ENCODE results near the gene TMEM221. TPM values are rescaled to one million over a fixed set of nuclear protein-coding genes. Genes with fewer than 3 reads are reported as not detected.
"Not testable (repeated sequence)": the region's sequence is repeated elsewhere in the genome, so short reads cannot be mapped to it uniquely, and the experiment has no call there.

TMEM221 gene
- polyA plus RNA-seq, 1 donor from 2014 or later: not detected

DNA sequence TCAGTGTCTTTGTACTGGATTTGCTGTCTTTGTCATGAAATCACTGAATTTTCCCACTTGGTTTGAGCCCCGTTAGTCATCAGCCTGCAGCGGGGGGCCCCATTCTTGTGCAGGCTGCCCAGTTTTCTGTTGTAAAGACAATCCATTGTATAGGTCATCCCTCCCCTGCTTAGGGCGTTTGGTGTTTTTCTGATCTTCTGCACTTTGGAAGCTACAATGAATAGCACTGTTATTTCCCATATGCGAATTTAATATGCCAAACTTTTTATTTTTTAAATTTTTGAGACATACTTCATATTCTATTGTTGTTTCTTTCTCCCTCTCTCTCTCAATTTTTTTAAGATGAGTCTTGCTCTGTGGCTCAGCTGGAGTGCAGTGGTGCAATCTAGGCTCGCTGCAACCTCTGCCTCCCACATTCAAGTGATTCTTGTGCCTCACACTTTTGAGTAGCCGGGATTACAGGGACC lies 30.9 kb upstream of the TMEM221 start:
- Histone ChIP-seq H3K9me3 (ENCODE audit: low read length) (no peaks in the 10 kb centered on the region), H3K4me2 (ENCODE audit: low read length) (no peak overlapping the region), H3K36me3 (ENCODE audit: insufficient read depth, low read length) (no peaks in the 10 kb centered on the region), H3F3A (ENCODE audit: insufficient read depth, low read length, poor library complexity, severe bottlenecking) (no peaks in the 10 kb centered on the region), H4K20me1 (ENCODE audit: insufficient read depth) (no peaks in the 10 kb centered on the region), H3K4me3 (ENCODE audit: low read length) (no peak overlapping the region), H3K27me3 (ENCODE audit: insufficient read depth, low read depth, low read length) (no peaks in the 10 kb centered on the region), H2AFZ (ENCODE audit: low read depth, low read length) (no peak overlapping the region), H3K9me2 (ENCODE audit: insufficient read depth, low read length) (no peaks in the 10 kb centered on the region), H3K79me2 (replicated peaks; ENCODE audit: insufficient read depth, low read length) (no peaks in the 10 kb centered on the region), H3K9ac (ENCODE audit: low read length) (no peak overlapping the region), H3K27ac (ENCODE audit: low read length) (no peak overlapping the region)
- TF ChIP-seq EZH2 (IDR thresholded peaks at IDR 0.05; ENCODE audit: borderline replicate concordance, insufficient read depth, low read length, poor library complexity, severe bottlenecking) (no peak), RAD21 (conservative IDR thresholded peaks at IDR 0.05) (no peak), SMC3 (conservative IDR thresholded peaks at IDR 0.05; ENCODE audit: poor library complexity) (no peak), EP300 (conservative IDR thresholded peaks at IDR 0.05; ENCODE audit: poor library complexity, severe bottlenecking) (no peak), CTCF (IDR thresholded peaks at IDR 0.05; ENCODE audit: poor library complexity, severe bottlenecking) (no peak), MXI1 (conservative IDR thresholded peaks at IDR 0.05; ENCODE audit: poor library complexity, severe bottlenecking) (no peak), POLR2AphosphoS5 (IDR thresholded peaks at IDR 0.05) (no peak), TAF1 (IDR thresholded peaks at IDR 0.05; ENCODE audit: low read depth) (no peak)
- TF ChIP-seq, protein P1, sequence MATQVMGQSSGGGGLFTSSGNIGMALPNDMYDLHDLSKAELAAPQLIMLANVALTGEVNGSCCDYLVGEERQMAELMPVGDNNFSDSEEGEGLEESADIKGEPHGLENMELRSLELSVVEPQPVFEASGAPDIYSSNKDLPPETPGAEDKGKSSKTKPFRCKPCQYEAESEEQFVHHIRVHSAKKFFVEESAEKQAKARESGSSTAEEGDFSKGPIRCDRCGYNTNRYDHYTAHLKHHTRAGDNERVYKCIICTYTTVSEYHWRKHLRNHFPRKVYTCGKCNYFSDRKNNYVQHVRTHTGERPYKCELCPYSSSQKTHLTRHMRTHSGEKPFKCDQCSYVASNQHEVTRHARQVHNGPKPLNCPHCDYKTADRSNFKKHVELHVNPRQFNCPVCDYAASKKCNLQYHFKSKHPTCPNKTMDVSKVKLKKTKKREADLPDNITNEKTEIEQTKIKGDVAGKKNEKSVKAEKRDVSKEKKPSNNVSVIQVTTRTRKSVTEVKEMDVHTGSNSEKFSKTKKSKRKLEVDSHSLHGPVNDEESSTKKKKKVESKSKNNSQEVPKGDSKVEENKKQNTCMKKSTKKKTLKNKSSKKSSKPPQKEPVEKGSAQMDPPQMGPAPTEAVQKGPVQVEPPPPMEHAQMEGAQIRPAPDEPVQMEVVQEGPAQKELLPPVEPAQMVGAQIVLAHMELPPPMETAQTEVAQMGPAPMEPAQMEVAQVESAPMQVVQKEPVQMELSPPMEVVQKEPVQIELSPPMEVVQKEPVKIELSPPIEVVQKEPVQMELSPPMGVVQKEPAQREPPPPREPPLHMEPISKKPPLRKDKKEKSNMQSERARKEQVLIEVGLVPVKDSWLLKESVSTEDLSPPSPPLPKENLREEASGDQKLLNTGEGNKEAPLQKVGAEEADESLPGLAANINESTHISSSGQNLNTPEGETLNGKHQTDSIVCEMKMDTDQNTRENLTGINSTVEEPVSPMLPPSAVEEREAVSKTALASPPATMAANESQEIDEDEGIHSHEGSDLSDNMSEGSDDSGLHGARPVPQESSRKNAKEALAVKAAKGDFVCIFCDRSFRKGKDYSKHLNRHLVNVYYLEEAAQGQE (IDR thresholded peaks at IDR 0.05; ENCODE audit: borderline replicate concordance): no peak

GRCh38 chr19:17475541-17476115 lies 27.2 kb upstream of the TMEM221 start:
- no peaks in the 10 kb centered on the region for H3K9me2 ChIP-seq (ENCODE audit: insufficient read depth, low read length)
- no peak overlapping the region for H3K4me2 ChIP-seq (ENCODE audit: low read length)
- TF ChIP-seq EZH2 (IDR thresholded peaks at IDR 0.05; ENCODE audit: borderline replicate concordance, insufficient read depth, low read length, poor library complexity, severe bottlenecking) (no peak), TAF1 (IDR thresholded peaks at IDR 0.05; ENCODE audit: low read depth) (no peak), RAD21 (conservative IDR thresholded peaks at IDR 0.05) (no peak), EP300 (conservative IDR thresholded peaks at IDR 0.05; ENCODE audit: poor library complexity, severe bottlenecking) (no peak), SMC3 (conservative IDR thresholded peaks at IDR 0.05; ENCODE audit: poor library complexity) (no peak), CTCF (IDR thresholded peaks at IDR 0.05; ENCODE audit: poor library complexity, severe bottlenecking) (no peak), MXI1 (conservative IDR thresholded peaks at IDR 0.05; ENCODE audit: poor library complexity, severe bottlenecking) (no peak), POLR2AphosphoS5 (IDR thresholded peaks at IDR 0.05) (no peak)
- TF ChIP-seq, protein P1 (IDR thresholded peaks at IDR 0.05; ENCODE audit: borderline replicate concordance): no peak
- no peaks in the 10 kb centered on the region for H3K27me3 ChIP-seq (ENCODE audit: insufficient read depth, low read depth, low read length)
- H3K36me3 ChIP-seq (ENCODE audit: insufficient read depth, low read length): no peaks in the 10 kb centered on the region
- H3K4me3 ChIP-seq (ENCODE audit: low read length): no peak overlapping the region
- no peaks in the 10 kb centered on the region for H3K9me3 ChIP-seq (ENCODE audit: low read length)
- H3K27ac ChIP-seq (ENCODE audit: low read length): no peak overlapping the region
- H3K79me2 ChIP-seq (replicated peaks; ENCODE audit: insufficient read depth, low read length): peaks cover 5% of the 10 kb centered on the region
- H3K9ac ChIP-seq (ENCODE audit: low read length): no peak overlapping the region
- no peak overlapping the region for H2AFZ ChIP-seq (ENCODE audit: low read depth, low read length)
- no peaks in the 10 kb centered on the region for H4K20me1 ChIP-seq (ENCODE audit: insufficient read depth)
- no peaks in the 10 kb centered on the region for H3F3A ChIP-seq (ENCODE audit: insufficient read depth, low read length, poor library complexity, severe bottlenecking)

- not testable (repeated sequence) for H3K27me3 ChIP-seq (ENCODE audit: insufficient read depth, low read depth, low read length); H3K9me3 ChIP-seq (ENCODE audit: low read length); H4K20me1 ChIP-seq (ENCODE audit: insufficient read depth); H2AFZ ChIP-seq (ENCODE audit: low read depth, low read length); H3K9ac ChIP-seq (ENCODE audit: low read length); H3K36me3 ChIP-seq (ENCODE audit: insufficient read depth, low read length); H3K79me2 ChIP-seq (replicated peaks; ENCODE audit: insufficient read depth, low read length); H3K27ac ChIP-seq (ENCODE audit: low read length); H3K9me2 ChIP-seq (ENCODE audit: insufficient read depth, low read length); H3K4me2 ChIP-seq (ENCODE audit: low read length); H3K4me3 ChIP-seq (ENCODE audit: low read length); H3F3A ChIP-seq (ENCODE audit: insufficient read depth, low read length, poor library complexity, severe bottlenecking)
Measured at GRCh38 chr19:17475011-17475540, 26.6 kb upstream of the TMEM221 start.
